Activated CD8-positive, alpha-beta memory T cell treated with anti-CD3 and anti-CD28 coated beads, Interleukin-2, amount 10 ng/mL, durations not matched to agents 7 days and 5 days (primary cell): ENCODE results near the gene LRRC75A. TPM values are rescaled to one million over a fixed set of nuclear protein-coding genes. Genes with fewer than 3 reads are reported as not detected.

Experiments
- ATAC-seq: fragments of 150-1000 bp; cut with Tn5 transposase; one replicate; pipeline ENCODE4 v1.10.0; 2021; ENCODE audit warnings: moderate library complexity
- CTCF ChIA-PET: fragments of 350-600 bp; sonication (Branson Sonifier 250); formaldehyde crosslinking; loops from one replicate; lab custom pipeline; 2021; ENCODE audit warnings: antibody characterized with exemption; lab: Charles Lee
- DNase-seq: peaks from one replicate; pipeline ENCODE4 v3.0.0-alpha.2; 2020
- H3K27ac Mint-ChIP-seq: one replicate; pipeline ENCODE4 v1.8.0; 2021; ENCODE audit warnings: mild to moderate bottlenecking, mixed read lengths
- H3K27me3 Mint-ChIP-seq: one replicate; pipeline ENCODE4 v1.8.0; 2021; ENCODE audit warnings: mixed read lengths
- H3K36me3 Mint-ChIP-seq: one replicate; pipeline ENCODE4 v1.8.0; 2021; ENCODE audit warnings: mild to moderate bottlenecking, mixed read lengths
- H3K4me1 Mint-ChIP-seq: one replicate; pipeline ENCODE4 v1.8.0; 2021; ENCODE audit warnings: mixed read lengths
- H3K4me3 Mint-ChIP-seq: one replicate; pipeline ENCODE4 v1.8.0; 2021; ENCODE audit warnings: mild to moderate bottlenecking, moderate library complexity, mixed read lengths
- H3K9me3 Mint-ChIP-seq: one replicate; pipeline ENCODE4 v1.8.0; 2022; ENCODE audit warnings: low read depth, mixed read lengths
- total RNA-seq, 2 experiments: library from RNA; stranded (reverse); gene quantifications; one replicate each; pipeline ENCODE4 v1.2.3, GENCODE V29; 2021

Gene LRRC75A
- total RNA-seq, 2 experiments from 2014 or later: 3.0 to 4.6 TPM

- CTCF ChIA-PET: interaction anchor here (0.8 to 3.2 kb wide), 5 partner anchors 10 to 152 kb away, joined by 3 to 23 read pairs (median 3); no protein-coding TSS in a partner anchor
These were observed 19.6 kb upstream of the LRRC75A start for GRCh38 chr17:16511593-16511992.

GRCh38 chr17:16507918-16508533, 16.0 kb upstream of the LRRC75A start:
- no peak overlapping the region for H3K27ac Mint-ChIP-seq
- peaks cover 6% of the 10 kb centered on the region for H3K27me3 Mint-ChIP-seq
- DNase-seq (no peak), ATAC-seq (no peak)
- no peaks in the 10 kb centered on the region for H3K36me3 Mint-ChIP-seq
- peaks cover 12% of the 10 kb centered on the region for H3K4me1 Mint-ChIP-seq
- CTCF ChIA-PET: no interaction called here
- H3K4me3 Mint-ChIP-seq: no peak overlapping the region
- H3K9me3 Mint-ChIP-seq: no peaks in the 10 kb centered on the region

More at GRCh38 chr17:16511593-16511992, 19.6 kb upstream of the LRRC75A start:
- Mint-ChIP-seq H3K4me3 (no peak overlapping the region), H3K4me1 (peaks cover 12% of the 10 kb centered on the region), H3K27me3 (peaks cover 23% of the 10 kb centered on the region), H3K27ac (no peak overlapping the region), H3K36me3 (no peaks in the 10 kb centered on the region), H3K9me3 (no peaks in the 10 kb centered on the region)
- DNase-seq (no peak), ATAC-seq (no peak)

- DNase-seq: no peak
- Mint-ChIP-seq H3K27me3 (peaks cover 6% of the 10 kb centered on the region), H3K27ac (no peak overlapping the region), H3K4me1 (no peaks in the 10 kb centered on the region), H3K4me3 (no peak overlapping the region), H3K36me3 (no peaks in the 10 kb centered on the region), H3K9me3 (no peaks in the 10 kb centered on the region)
- no peak for ATAC-seq
- CTCF ChIA-PET: interaction anchor here (1.0 to 1.6 kb wide), 4 partner anchors 13 to 142 kb away, joined by 3 to 4 read pairs (median 3); no protein-coding TSS in a partner anchor
These were observed 14.2 kb upstream of the LRRC75A start for GRCh38 chr17:16506188-16506587.

- H3K27ac Mint-ChIP-seq: no peak overlapping the region
- no peaks in the 10 kb centered on the region for H3K4me1 Mint-ChIP-seq
- DNase-seq (no peak), ATAC-seq (no peak)
- H3K36me3 Mint-ChIP-seq: no peaks in the 10 kb centered on the region
- CTCF ChIA-PET: interaction anchor here (1.0 to 1.6 kb wide), 3 partner anchors 14 to 141 kb away, joined by 3 read pairs; no protein-coding TSS in a partner anchor
- H3K4me3 Mint-ChIP-seq: no peak overlapping the region
- H3K9me3 Mint-ChIP-seq: no peaks in the 10 kb centered on the region
- peaks cover 6% of the 10 kb centered on the region for H3K27me3 Mint-ChIP-seq
These were observed 13.0 kb upstream of the LRRC75A start for GRCh38 chr17:16504984-16505383.

GRCh38 chr17:16496820-16497489, 5.0 kb upstream of the LRRC75A start:
- H3K4me3 Mint-ChIP-seq: no peak overlapping the region
- no peaks in the 10 kb centered on the region for H3K9me3 Mint-ChIP-seq
- H3K4me1 Mint-ChIP-seq: no peaks in the 10 kb centered on the region
- no peaks in the 10 kb centered on the region for H3K36me3 Mint-ChIP-seq
- CTCF ChIA-PET: interaction anchor here (0.9 to 1.3 kb wide), 3 partner anchors 14 to 44 kb away, joined by 3 to 6 read pairs (median 5); no protein-coding TSS in a partner anchor
- DNase-seq (no peak), ATAC-seq (no peak)
- peaks cover 38% of the 10 kb centered on the region for H3K27me3 Mint-ChIP-seq
- H3K27ac Mint-ChIP-seq: no peak overlapping the region

GRCh38 chr17:16495980-16496819, 4.2 kb upstream of the LRRC75A start:
- Mint-ChIP-seq H3K4me3 (no peak overlapping the region), H3K36me3 (no peaks in the 10 kb centered on the region), H3K9me3 (no peaks in the 10 kb centered on the region), H3K27ac (no peak overlapping the region), H3K27me3 (peaks cover 39% of the 10 kb centered on the region), H3K4me1 (peaks cover 1% of the 10 kb centered on the region)
- ATAC-seq: no peak
- CTCF ChIA-PET: interaction anchor here (1.3 kb wide), 2 partner anchors 25 to 43 kb away, joined by 5 to 6 read pairs; no protein-coding TSS in a partner anchor
- DNase-seq: no peak

- Mint-ChIP-seq H3K4me1 (peaks cover 6% of the 10 kb centered on the region), H3K9me3 (no peaks in the 10 kb centered on the region), H3K36me3 (no peaks in the 10 kb centered on the region), H3K27me3 (peaks cover 42% of the 10 kb centered on the region), H3K27ac (no peak overlapping the region), H3K4me3 (no peak overlapping the region)
- no peak for ATAC-seq
- DNase-seq: no peak
- CTCF ChIA-PET: interaction anchor here (1.3 kb wide), 2 partner anchors 26 to 42 kb away, joined by 5 to 6 read pairs; no protein-coding TSS in a partner anchor
These were observed 3.6 kb upstream of the LRRC75A start for GRCh38 chr17:16495561-16495960.

GRCh38 chr17:16494059-16494458, 2.1 kb upstream of the LRRC75A start:
- Mint-ChIP-seq H3K9me3 (no peaks in the 10 kb centered on the region), H3K4me1 (peaks cover 6% of the 10 kb centered on the region), H3K27me3 (peaks cover 48% of the 10 kb centered on the region), H3K36me3 (no peaks in the 10 kb centered on the region), H3K27ac (no peak overlapping the region), H3K4me3 (no peak overlapping the region)
- CTCF ChIA-PET: no interaction called here
- DNase-seq (no peak), ATAC-seq (no peak)

- Mint-ChIP-seq H3K27ac (no peak overlapping the region), H3K4me1 (peaks cover 6% of the 10 kb centered on the region), H3K27me3 (peaks cover 47% of the 10 kb centered on the region), H3K36me3 (no peaks in the 10 kb centered on the region), H3K9me3 (no peaks in the 10 kb centered on the region), H3K4me3 (no peak overlapping the region)
- no peak for DNase-seq
- no peak for ATAC-seq
- CTCF ChIA-PET: interaction anchor here (0.9 kb wide), 1 partner anchor 28 kb away, joined by 3 read pairs; no protein-coding TSS in a partner anchor
These were observed 1.6 kb upstream of the LRRC75A start for GRCh38 chr17:16493531-16494046.

- H3K36me3 Mint-ChIP-seq: no peaks in the 10 kb centered on the region
- ATAC-seq (no peak), DNase-seq (no peak)
- H3K9me3 Mint-ChIP-seq: no peaks in the 10 kb centered on the region
- CTCF ChIA-PET: interaction anchor here (0.9 kb wide), 1 partner anchor 29 kb away, joined by 3 read pairs; no protein-coding TSS in a partner anchor
- H3K27ac Mint-ChIP-seq: no peak overlapping the region
- peak overlapping the region; percentile 66 for H3K4me3 Mint-ChIP-seq
- H3K4me1 Mint-ChIP-seq: peaks cover 6% of the 10 kb centered on the region
- peaks cover 42% of the 10 kb centered on the region for H3K27me3 Mint-ChIP-seq
These were observed 879 bp upstream of the LRRC75A start for GRCh38 chr17:16492613-16493530.

- Mint-ChIP-seq H3K4me1 (peaks cover 6% of the 10 kb centered on the region), H3K36me3 (no peaks in the 10 kb centered on the region), H3K9me3 (no peaks in the 10 kb centered on the region), H3K4me3 (peak overlapping the region; percentile 66), H3K27me3 (peaks cover 39% of the 10 kb centered on the region), H3K27ac (no peak overlapping the region)
- ATAC-seq (peak; percentile 32), DNase-seq (peak; percentile 51)
- CTCF ChIA-PET: no interaction called here
These were observed 776 bp downstream of the LRRC75A start for GRCh38 chr17:16491131-16491702.

GRCh38 chr17:16489431-16489830, 2.6 kb downstream of the LRRC75A start:
- H3K4me1 Mint-ChIP-seq: peaks cover 6% of the 10 kb centered on the region
- DNase-seq: no peak
- no peaks in the 10 kb centered on the region for H3K36me3 Mint-ChIP-seq
- no peak overlapping the region for H3K27ac Mint-ChIP-seq
- H3K4me3 Mint-ChIP-seq: no peak overlapping the region
- H3K9me3 Mint-ChIP-seq: no peaks in the 10 kb centered on the region
- no peak for ATAC-seq
- CTCF ChIA-PET: interaction anchor here (0.6 to 1.0 kb wide), 2 partner anchors 38 to 149 kb away, joined by 3 to 4 read pairs; no protein-coding TSS in a partner anchor
- H3K27me3 Mint-ChIP-seq: peaks cover 25% of the 10 kb centered on the region
